ENCODE data around the gene ZDHHC19.

The ZDHHC19 gene

DNA sequence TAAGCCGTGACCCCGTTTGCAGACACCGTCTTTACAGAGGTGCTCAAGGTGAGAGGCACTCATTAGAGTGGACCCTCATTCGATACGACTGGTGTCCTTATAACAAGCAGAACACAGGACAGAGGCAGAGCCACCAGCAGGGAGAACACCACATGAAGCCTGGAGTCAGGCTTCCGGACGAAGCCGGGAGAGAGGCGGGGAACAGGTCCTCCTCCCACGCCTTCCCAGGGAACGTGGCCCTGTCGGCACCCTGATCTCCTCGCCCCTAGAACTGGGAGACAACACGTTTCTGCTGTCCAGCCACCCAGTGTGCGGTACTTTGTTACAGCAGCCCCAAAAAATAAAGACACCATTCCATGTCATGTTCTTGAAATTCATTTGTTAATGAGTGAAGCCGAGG lies 33.6 kb downstream of the ZDHHC19 start (continued):
- TF ChIP-seq ZNF518A (tag by site-specific recombination; conservative IDR thresholded peaks at IDR 0.05; ENCODE audit: low read depth) (no peak), BCL11B (tag by site-specific recombination; IDR thresholded peaks at IDR 0.05; ENCODE audit: low read depth) (no peak)

GRCh38 chr3:196175722-196176121 lies 35.5 kb downstream of the ZDHHC19 start:
- Histone ChIP-seq H3K4me1 (ENCODE audit: control insufficient read depth, insufficient read depth, low read length) (no peaks in the 10 kb centered on the region), H3K4me3 (ENCODE audit: low read depth, low read length) (no peak overlapping the region), H3K9me3 (ENCODE audit: control insufficient read depth, insufficient read depth, low read depth, low read length) (no peaks in the 10 kb centered on the region), H3K27ac (ENCODE audit: extremely low read depth, low read depth, low read length) (no peak overlapping the region), H3K36me3 (ENCODE audit: control insufficient read depth in 2 of 2, insufficient read depth in 1 of 2, low read length in 2 of 2) (no peaks in the 10 kb centered on the region)
- TF ChIP-seq ZNF10 (tag by site-specific recombination; IDR thresholded peaks at IDR 0.05) (no peak), ZNF433 (tag by site-specific recombination; IDR thresholded peaks at IDR 0.05; ENCODE audit: low read depth) (no peak), ZFP37 (tag by site-specific recombination; IDR thresholded peaks at IDR 0.05) (no peak), ZNF692 (tag by site-specific recombination; IDR thresholded peaks at IDR 0.05) (no peak), EGR2 (tag by site-specific recombination; IDR thresholded peaks at IDR 0.05; ENCODE audit: low read depth) (no peak), ZFP69B (tag by site-specific recombination; IDR thresholded peaks at IDR 0.05) (no peak)
- ChIA-PET POLR2A (no interaction called here), CTCF (no interaction called here)

DNA sequence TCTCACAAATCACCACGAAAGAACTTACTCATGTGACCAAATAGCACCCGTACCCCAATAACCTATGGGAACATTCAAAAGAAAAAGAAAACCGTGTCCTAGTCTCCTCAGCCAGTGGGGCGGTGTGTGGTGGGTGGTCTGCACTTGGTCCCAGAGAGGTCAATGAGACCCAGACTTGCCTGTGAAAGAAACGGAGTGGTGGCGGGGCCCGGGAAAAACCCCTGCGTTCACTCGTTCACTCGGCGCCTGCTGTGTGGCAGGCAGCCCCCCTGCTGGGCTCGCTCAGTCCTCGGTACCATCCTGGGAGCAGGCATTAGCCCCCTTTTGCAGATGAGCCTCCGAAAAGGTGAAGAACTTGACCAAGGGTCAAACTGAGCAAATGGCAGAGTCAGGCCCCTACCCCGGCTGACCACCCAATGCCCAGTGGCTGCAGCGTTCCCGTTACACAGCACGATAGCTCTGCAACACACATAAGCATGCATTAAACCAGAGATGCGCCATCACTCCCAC lies 36.0 kb downstream of the ZDHHC19 start:
- CTCF ChIA-PET: no interaction called here
- Histone ChIP-seq H3K4me3 (ENCODE audit: low read depth, low read length) (no peak overlapping the region), H3K9me3 (ENCODE audit: control insufficient read depth, insufficient read depth, low read depth, low read length) (no peaks in the 10 kb centered on the region), H3K27ac (ENCODE audit: extremely low read depth, low read depth, low read length) (no peak overlapping the region), H3K36me3 (ENCODE audit: control insufficient read depth in 2 of 2, insufficient read depth in 1 of 2, low read length in 2 of 2) (no peaks in the 10 kb centered on the region), H3K4me1 (ENCODE audit: control insufficient read depth, insufficient read depth, low read length) (no peaks in the 10 kb centered on the region)
- TF ChIP-seq ZNF654 (tag by site-specific recombination; IDR thresholded peaks at IDR 0.05; ENCODE audit: low read depth): no peak
- TF ChIP-seq ZNF423 (tag by site-specific recombination; IDR thresholded peaks at IDR 0.05): no peak
- no peak for TF ChIP-seq ZNF555 (tag by site-specific recombination; conservative IDR thresholded peaks at IDR 0.05)
- TF ChIP-seq ZNF354C (tag by site-specific recombination; IDR thresholded peaks at IDR 0.05; ENCODE audit: borderline replicate concordance, low read depth): no peak
- no peak for TF ChIP-seq ZNF785 (tag by site-specific recombination; IDR thresholded peaks at IDR 0.05)
- no peak for TF ChIP-seq OVOL3 (tag by site-specific recombination; IDR thresholded peaks at IDR 0.05)
- TF ChIP-seq, protein P1, sequence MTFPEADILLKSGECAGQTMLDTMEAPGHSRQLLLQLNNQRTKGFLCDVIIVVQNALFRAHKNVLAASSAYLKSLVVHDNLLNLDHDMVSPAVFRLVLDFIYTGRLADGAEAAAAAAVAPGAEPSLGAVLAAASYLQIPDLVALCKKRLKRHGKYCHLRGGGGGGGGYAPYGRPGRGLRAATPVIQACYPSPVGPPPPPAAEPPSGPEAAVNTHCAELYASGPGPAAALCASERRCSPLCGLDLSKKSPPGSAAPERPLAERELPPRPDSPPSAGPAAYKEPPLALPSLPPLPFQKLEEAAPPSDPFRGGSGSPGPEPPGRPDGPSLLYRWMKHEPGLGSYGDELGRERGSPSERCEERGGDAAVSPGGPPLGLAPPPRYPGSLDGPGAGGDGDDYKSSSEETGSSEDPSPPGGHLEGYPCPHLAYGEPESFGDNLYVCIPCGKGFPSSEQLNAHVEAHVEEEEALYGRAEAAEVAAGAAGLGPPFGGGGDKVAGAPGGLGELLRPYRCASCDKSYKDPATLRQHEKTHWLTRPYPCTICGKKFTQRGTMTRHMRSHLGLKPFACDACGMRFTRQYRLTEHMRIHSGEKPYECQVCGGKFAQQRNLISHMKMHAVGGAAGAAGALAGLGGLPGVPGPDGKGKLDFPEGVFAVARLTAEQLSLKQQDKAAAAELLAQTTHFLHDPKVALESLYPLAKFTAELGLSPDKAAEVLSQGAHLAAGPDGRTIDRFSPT (tag by site-specific recombination; IDR thresholded peaks at IDR 0.05): no peak
- TF ChIP-seq WT1 (tag by site-specific recombination; IDR thresholded peaks at IDR 0.05): no peak
- POLR2A ChIA-PET: no interaction called here

Measured in HEK293 (cell line).